HL-60 (cell line): ENCODE data around the gene TAF1B.

ENCODE experiments used
- GABPA ChIP-seq: IDR thresholded peaks from 2 replicates; pipeline ENCODE4 v1.6.1; 2012; ENCODE audit warnings: low read depth
- REST ChIP-seq: IDR thresholded peaks from 2 replicates; pipeline ENCODE4 v1.6.1; 2012; ENCODE audit warnings: low read depth; ENCODE audit not compliant: insufficient replicate concordance
- TF ChIP-seq, protein P1 (sequence below): IDR thresholded peaks from one replicate; pipeline ENCODE4 v1.5.1; 2011; ENCODE audit warnings: low read length, control low read depth, inconsistent platforms; ENCODE audit not compliant: insufficient read depth

DNA sequence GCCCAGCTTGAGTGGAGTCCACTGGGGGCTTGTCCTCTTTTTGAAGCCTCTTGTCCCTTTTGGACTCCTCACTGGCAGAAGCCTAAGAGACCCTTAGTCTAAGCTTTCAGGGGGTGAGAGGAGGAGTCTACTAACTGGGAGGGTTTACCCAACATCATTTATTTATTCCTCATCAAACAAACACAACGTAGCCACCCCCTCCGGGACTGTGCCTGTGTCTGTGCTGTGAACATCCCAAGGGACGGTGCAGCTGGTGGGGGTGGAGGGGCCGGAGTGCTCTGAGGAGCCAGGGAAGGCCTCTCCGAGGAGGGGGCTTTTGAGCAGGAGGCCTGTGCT lies 42.7 kb upstream of the TAF1B start:
- TF ChIP-seq, protein P1, sequence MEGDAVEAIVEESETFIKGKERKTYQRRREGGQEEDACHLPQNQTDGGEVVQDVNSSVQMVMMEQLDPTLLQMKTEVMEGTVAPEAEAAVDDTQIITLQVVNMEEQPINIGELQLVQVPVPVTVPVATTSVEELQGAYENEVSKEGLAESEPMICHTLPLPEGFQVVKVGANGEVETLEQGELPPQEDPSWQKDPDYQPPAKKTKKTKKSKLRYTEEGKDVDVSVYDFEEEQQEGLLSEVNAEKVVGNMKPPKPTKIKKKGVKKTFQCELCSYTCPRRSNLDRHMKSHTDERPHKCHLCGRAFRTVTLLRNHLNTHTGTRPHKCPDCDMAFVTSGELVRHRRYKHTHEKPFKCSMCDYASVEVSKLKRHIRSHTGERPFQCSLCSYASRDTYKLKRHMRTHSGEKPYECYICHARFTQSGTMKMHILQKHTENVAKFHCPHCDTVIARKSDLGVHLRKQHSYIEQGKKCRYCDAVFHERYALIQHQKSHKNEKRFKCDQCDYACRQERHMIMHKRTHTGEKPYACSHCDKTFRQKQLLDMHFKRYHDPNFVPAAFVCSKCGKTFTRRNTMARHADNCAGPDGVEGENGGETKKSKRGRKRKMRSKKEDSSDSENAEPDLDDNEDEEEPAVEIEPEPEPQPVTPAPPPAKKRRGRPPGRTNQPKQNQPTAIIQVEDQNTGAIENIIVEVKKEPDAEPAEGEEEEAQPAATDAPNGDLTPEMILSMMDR: no peak
- no peak for TF ChIP-seq GABPA
- TF ChIP-seq REST: no peak
